GM12865 (cell line): ENCODE data around the gene ABL1.

Source experiments
- DNase-seq: peaks from one replicate; pipeline ENCODE4 v3.0.0; 2010; ENCODE audit warnings: low read depth
- H3K4me3 ChIP-seq: 2 replicates; pipeline ENCODE4 v1.5.1; 2011; ENCODE audit warnings: mild to moderate bottlenecking, low read depth, low read length, control low read depth
- CTCF ChIP-seq: IDR thresholded peaks from 2 replicates; pipeline ENCODE4 v1.5.1; 2011; ENCODE audit warnings: low read length, control low read depth, low read depth, inconsistent platforms; ENCODE audit not compliant: insufficient read depth; ENCODE audit errors: missing control alignments

ABL1 gene

GRCh38 chr9:130920233-130920632 lies 85.2 kb downstream of the ABL1 start:
- no peak for TF ChIP-seq CTCF
- H3K4me3 ChIP-seq, result no peak overlapping the region
- no peak for DNase-seq

GRCh38 chr9:130920762-130921299 lies 85.8 kb downstream of the ABL1 start:
- H3K4me3 ChIP-seq, result no peak overlapping the region
- no peak for TF ChIP-seq CTCF
- DNase-seq, result no peak

DNA sequence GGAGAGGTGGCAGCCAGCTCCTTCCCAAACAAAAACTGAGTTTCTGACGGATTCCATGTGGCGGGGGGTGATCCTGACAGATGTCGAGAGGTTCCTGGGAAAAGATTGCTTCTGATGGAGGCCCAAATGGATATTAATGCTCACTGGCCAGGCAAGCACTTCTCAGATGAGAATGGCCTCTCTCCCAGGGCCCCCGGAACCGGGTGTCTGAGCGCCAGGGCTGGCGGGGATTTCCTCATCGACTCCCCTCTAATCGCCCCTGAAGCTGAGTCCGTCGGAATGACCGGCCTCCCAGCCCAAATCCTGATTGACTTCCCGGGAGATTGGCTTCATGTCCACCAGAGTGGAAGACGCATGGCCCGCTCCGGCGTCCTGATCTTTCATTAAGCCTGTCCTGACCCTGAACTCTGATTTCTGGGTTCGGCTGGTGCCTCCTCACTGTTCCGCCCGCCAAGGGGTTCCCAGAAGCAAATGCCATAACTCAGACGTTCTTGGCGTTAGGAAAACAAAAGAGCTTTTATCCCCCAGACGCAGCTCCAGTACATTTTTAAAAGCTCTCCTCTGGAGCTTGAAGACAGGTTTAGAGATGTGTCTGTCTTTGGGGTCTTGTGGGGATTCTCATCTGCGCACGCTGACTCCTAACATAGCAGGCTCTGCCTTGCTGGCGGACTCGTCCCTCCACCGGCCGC lies 86.4 kb downstream of the ABL1 start:
- no peak for TF ChIP-seq CTCF
- DNase-seq, result no peak
- H3K4me3 ChIP-seq, result no peak overlapping the region

- no peak overlapping the region for H3K4me3 ChIP-seq
- TF ChIP-seq CTCF, result no peak
- no peak for DNase-seq
Measured at GRCh38 chr9:130921989-130922892, 87.2 kb downstream of the ABL1 start.

DNA sequence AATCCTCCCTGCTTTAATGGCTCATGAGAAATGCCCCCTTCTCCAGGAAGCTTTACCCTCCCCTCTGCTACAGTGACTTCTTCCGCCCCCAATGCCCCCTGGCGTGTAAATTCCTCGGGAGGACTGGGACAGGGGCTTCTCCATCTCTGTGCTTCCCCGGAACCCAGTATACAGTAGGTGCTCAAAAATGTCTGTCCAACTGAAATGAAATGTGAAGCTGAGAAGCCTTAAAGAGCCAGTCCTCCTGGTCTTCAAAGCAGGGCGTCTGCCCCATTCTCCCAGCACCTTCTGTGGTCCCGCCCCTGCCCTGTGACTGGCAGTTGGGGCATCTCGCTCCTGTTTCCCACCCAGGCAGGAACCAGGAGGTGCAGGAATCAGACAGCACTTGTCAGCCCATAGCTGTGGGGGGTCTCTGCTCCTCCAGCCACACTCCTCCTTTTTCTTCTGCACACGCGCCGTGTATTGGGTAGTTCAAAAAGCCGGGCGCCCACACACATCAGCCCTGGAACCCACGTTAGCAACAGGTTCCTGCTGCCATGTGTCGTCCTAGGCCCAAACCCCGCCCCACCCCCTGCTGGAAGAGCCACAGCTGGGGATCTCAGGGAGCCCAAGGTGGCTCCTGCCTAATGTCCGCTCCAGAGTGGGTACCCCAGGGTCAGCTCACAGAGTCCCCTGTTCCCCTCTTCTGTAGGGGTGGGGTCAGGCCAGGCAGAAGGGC lies 88.0 kb downstream of the ABL1 start:
- no peak for DNase-seq
- H3K4me3 ChIP-seq, result no peak overlapping the region
- no peak for TF ChIP-seq CTCF

DNA sequence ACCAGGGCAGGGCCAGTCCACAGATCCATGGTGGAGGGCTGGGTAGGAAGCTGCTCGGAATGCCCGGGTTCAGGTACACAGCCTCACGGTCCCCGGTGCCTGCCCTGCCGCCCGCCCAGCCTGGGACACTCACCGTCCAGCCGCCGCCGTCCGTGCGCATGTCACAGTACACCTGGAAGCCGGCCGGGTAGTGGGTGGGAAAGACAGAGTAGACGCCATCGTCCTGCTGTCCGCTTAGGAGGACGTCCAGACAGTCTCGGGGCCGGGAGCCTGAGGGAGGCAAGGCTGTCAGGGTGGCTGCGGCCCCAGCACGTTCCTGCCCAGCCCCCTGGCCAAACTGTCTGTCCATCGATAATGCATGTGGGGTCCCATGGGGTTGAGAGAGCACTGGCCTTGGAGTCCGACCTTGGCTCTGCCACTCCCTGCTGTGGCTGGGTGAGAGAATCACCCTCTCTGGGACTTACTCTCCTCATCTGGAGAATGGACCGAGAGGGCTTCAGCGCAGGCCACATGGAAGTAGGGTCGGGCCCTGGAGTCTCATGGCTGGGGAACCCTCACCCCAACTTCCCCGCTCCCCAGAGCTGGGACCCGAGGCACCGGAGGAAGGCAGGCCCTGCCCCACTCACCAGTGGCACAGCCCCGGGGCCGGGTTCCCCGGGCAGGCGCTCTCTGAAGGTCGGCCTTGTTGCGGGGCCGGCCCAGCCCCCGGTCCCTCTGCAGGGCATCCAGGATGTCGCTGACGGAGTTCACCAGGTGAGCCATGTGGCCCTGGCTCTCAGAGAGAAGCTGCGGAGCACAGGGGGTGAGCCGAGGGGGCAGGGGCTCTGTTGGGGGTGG lies 88.8 kb downstream of the ABL1 start:
- no peak for TF ChIP-seq CTCF
- DNase-seq, result no peak
- H3K4me3 ChIP-seq, result no peak overlapping the region
